Measurements from ENCODE around the gene CLSTN1. TPM values are rescaled to one million over a fixed set of nuclear protein-coding genes. Genes with fewer than 3 reads are reported as not detected.
"Not testable (repeated sequence)": the region's sequence is repeated elsewhere in the genome, so short reads cannot be mapped to it uniquely, and the experiment has no call there.

The CLSTN1 gene
- total RNA-seq, 1 donor from 2014 or later = 110 TPM

- no peak for DNase-seq
Observed at GRCh38 chr1:9728451-9729295, 95.1 kb downstream of the CLSTN1 start.

DNA sequence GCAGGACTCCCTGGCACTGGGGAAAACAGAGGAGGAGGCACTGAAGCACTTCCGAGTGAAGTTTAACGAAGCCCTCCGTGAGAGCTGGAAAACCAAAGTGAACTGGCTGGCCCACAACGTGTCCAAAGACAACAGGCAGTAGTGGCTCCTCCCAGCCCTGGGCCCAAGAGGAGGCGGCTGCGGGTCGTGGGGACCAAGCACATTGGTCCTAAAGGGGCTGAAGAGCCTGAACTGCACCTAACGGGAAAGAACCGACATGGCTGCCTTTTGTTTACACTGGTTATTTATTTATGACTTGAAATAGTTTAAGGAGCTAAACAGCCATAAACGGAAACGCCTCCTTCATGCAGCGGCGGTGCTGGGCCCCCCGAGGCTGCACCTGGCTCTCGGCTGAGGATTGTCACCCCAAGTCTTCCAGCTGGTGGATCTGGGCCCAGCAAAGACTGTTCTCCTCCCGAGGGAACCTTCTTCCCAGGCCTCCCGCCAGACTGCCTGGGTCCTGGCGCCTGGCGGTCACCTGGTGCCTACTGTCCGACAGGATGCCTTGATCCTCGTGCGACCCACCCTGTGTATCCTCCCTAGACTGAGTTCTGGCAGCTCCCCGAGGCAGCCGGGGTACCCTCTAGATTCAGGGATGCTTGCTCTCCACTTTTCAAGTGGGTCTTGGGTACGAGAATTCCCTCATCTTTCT is 96.7 kb downstream of the CLSTN1 start:
- DNase-seq = no peak

GRCh38 chr1:9726406-9726805 is 97.4 kb downstream of the CLSTN1 start:
- no peak for DNase-seq

GRCh38 chr1:9724706-9725476 is 98.9 kb downstream of the CLSTN1 start:
- DNase-seq = peak; percentile 42

GRCh38 chr1:9723926-9724325 is 99.8 kb downstream of the CLSTN1 start:
- no peak for DNase-seq

GRCh38 chr1:9723068-9723805 is 100.5 kb downstream of the CLSTN1 start:
- no peak for DNase-seq

GRCh38 chr1:9722378-9722749 is 101.4 kb downstream of the CLSTN1 start:
- no peak for DNase-seq

DNA sequence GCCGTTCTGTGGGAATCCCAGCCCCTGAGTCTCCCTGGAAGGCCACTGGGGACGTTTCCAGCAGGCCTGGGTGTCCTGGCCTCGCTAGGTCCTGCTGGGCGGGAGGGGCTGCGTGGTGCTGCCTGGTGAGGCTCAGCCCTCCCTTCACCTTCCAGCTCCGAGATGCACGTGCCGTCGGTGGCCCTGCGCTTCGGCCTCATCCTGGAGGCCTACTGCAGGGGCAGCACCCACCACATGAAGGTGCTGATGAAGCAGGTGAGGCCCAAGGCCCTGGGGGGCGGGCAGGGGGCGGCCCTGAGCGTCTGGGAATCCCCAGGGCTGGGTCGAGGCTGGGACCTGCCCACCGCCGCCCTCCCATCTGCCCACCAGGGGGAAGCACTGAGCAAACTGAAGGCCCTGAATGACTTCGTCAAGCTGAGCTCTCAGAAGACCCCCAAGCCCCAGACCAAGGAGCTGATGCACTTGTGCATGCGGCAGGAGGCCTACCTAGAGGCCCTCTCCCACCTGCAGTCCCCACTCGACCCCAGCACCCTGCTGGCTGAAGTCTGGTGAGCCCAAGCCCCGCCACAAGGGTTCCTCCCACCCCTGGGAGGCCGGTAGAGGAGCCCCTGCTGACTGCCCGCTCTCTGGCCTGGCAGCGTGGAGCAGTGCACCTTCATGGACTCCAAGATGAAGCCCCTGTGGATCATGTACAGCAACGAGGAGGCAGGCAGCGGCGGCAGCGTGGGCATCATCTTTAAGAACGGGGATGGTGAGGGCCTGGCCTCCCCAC is 102.0 kb downstream of the CLSTN1 start:
- DNase-seq = peak; percentile 57

- no peak for DNase-seq
Observed at GRCh38 chr1:9720785-9721605, 102.8 kb downstream of the CLSTN1 start.

DNA sequence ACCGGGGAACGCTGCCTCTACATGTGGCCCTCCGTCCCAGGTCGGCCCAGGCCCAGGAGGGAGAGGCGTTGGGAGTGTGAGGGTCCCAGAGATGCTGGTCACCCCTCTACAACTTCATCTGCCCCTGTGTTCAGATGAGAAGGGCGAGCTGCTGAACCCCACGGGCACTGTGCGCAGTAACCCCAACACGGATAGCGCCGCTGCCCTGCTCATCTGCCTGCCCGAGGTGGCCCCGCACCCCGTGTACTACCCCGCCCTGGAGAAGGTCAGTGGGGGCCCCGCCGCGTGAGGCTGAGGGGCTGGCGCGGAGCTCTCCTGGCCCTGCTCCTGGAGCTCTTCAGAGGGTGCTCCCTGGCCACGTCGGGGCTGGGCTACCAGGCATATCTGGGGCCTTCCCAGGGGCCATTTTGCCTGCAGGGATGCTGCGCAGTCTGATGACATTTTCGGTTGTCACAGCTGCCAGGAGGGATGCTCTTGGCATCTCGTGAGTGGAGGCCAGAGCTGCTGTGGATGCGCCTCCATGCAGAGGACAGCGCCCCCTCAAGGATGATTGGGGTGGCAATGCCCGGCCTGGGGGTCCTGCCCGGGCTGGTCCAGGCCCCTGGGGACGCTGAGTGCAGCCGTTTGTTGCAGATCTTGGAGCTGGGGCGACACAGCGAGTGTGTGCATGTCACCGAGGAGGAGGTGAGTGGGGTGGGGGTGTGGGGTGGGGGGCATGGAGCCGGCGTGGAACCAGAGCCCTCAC is 103.6 kb downstream of the CLSTN1 start:
- no peak for DNase-seq

GRCh38 chr1:9718006-9718680 is 105.6 kb downstream of the CLSTN1 start:
- DNase-seq = no peak

DNA sequence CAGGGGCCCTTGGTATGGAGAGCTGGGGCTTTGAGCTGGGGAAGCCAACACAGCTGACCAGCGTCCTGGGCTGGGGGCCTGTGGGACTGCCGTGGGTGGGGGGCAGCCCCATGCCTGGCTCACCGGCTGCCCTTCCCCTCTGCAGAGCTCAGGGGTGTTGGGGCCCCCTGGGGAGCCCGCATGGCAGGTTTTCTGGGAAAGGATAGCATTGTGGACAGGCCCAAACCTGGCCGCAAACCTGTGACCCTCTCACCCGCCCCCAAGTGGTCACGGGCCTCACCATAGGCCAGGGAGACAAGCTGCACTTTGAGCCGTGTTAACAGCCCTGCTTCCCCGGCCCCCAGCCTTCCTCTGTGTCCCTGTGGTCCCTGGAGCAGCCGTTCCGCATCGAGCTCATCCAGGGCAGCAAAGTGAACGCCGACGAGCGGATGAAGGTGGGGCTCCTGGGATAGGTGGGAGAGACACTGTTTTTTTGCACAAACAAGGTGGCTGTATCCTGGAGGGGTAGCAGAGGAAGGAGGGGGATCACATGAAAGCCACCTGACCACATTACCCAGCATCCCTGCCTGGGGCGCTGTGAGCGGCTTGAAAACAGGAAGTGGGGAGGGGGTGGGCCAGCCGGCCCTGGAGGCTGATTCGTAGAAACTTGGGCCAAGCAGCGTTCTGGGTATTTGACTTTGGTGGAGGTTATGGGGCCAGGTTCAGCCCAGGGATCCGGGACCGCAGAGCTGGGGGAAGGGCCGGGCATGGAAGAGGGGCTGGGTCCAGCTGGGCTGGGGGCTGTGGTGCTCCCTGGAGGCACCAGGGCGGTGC is 106.4 kb downstream of the CLSTN1 start:
- DNase-seq = peak; percentile 71

DNA sequence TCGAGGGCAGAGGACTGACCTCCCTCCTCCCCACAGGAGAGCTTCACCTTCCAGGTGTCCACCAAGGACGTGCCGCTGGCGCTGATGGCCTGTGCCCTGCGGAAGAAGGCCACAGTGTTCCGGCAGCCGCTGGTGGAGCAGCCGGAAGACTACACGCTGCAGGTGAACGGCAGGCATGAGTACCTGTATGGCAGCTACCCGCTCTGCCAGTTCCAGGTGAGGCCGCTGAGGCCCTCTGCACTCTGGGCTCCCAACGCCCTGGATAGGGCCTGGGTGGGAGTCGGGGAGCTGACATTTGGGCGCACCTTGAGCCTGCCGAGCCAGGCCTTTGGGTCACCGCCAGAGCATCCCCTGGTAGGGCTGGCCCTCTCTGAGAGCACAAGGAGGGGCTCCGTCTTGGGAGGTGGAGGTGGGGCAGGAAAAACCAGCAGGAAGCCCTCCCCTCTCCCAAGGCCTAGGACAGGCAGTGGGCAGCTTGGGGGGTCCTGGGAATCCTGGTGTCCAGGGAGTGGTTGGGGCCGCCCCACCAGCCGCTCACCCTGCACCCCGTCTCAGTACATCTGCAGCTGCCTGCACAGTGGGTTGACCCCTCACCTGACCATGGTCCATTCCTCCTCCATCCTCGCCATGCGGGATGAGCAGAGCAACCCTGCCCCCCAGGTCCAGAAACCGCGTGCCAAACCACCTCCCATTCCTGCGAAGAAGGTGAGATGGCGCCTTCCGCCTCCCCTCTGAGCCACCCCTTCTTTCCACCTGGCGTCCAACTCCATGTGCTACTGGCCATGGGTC is 107.2 kb downstream of the CLSTN1 start:
- no peak for DNase-seq

GRCh38 chr1:9715536-9716226 is 108.1 kb downstream of the CLSTN1 start:
- no peak for DNase-seq

- no peak for DNase-seq
Observed at GRCh38 chr1:9714257-9714718, 109.5 kb downstream of the CLSTN1 start.

GRCh38 chr1:9712767-9713166 is 111.0 kb downstream of the CLSTN1 start:
- DNase-seq = not testable (repeated sequence)
